OCI-LY1 (cell line): ENCODE measurements around the gene HUNK.

Experiments used
- H2AFZ ChIP-seq: fragments of 200-600 bp; sonication (generic), shearing (Covaris generic); 2 replicates; pipeline ENCODE4 v1.6.0; 2014; ENCODE audit warnings: antibody characterized with exemption, mild to moderate bottlenecking, low read length
- H3F3A ChIP-seq: fragments of 200-600 bp; sonication (generic), shearing (Covaris generic); 2 replicates; pipeline ENCODE4 v1.6.0; 2014; ENCODE audit warnings: mild to moderate bottlenecking, antibody characterized with exemption, low read length, moderate library complexity; ENCODE audit not compliant: insufficient read depth
- H3K27ac ChIP-seq: fragments of 200-600 bp; sonication (generic); 2 replicates; pipeline ENCODE4 v1.5.1; 2014; ENCODE audit warnings: low read length, mixed run types, mild to moderate bottlenecking, low read depth; ENCODE audit not compliant: poor library complexity, severe bottlenecking
- H3K27me3 ChIP-seq: fragments of 200-600 bp; sonication (generic); 2 replicates; pipeline ENCODE4 v1.6.0; 2014; ENCODE audit warnings: antibody characterized with exemption, mild to moderate bottlenecking, low read length, moderate library complexity; ENCODE audit not compliant: insufficient read depth
- H3K36me3 ChIP-seq: fragments of 200-600 bp; sonication (generic); 2 replicates; pipeline ENCODE4 v1.6.1; 2014; ENCODE audit warnings: mild to moderate bottlenecking, antibody characterized with exemption, low read length, moderate library complexity, mixed read lengths; ENCODE audit not compliant: insufficient read depth
- H3K4me1 ChIP-seq: fragments of 200-600 bp; sonication (generic); 2 replicates; pipeline ENCODE4 v1.5.1; 2014; ENCODE audit warnings: mild to moderate bottlenecking, low read length, moderate library complexity; ENCODE audit not compliant: insufficient read depth, severe bottlenecking
- H3K4me2 ChIP-seq: fragments of 200-600 bp; sonication (generic), shearing (Covaris generic); 2 replicates; pipeline ENCODE4 v1.6.1; 2014; ENCODE audit warnings: low read length
- H3K4me3 ChIP-seq: fragments of 200-600 bp; sonication (generic); 2 replicates; pipeline ENCODE4 v1.5.1; 2014; ENCODE audit warnings: low read length, low read depth, mild to moderate bottlenecking, mixed read lengths; ENCODE audit not compliant: poor library complexity, severe bottlenecking
- H3K79me2 ChIP-seq: fragments of 200-600 bp; shearing (Covaris generic); 2 replicates; pipeline ENCODE4 v1.6.1; 2016; ENCODE audit warnings: mixed run types, low read length, mixed read lengths; ENCODE audit not compliant: insufficient read depth
- H3K9ac ChIP-seq: fragments of 200-600 bp; sonication (generic), shearing (Covaris generic); 2 replicates; pipeline ENCODE4 v1.6.1; 2014; ENCODE audit warnings: mild to moderate bottlenecking, low read length, mixed read lengths
- H3K9me2 ChIP-seq: fragments of 200-600 bp; sonication (generic), shearing (Covaris generic); 2 replicates; pipeline ENCODE4 v1.6.1; 2014; ENCODE audit warnings: low read depth, mild to moderate bottlenecking, low read length, mixed read lengths
- H3K9me3 ChIP-seq: fragments of 200-600 bp; shearing (Covaris generic); 2 replicates; pipeline ENCODE4 v1.6.1; 2014; ENCODE audit warnings: low read length, mixed read lengths
- H4K20me1 ChIP-seq: fragments of 200-600 bp; sonication (generic), shearing (Covaris generic); 2 replicates; pipeline ENCODE4 v1.6.0; 2016; ENCODE audit warnings: mild to moderate bottlenecking, low read length; ENCODE audit not compliant: insufficient read depth
- EZH2 ChIP-seq: fragments of 200-600 bp; sonication (generic), shearing (Covaris generic); IDR thresholded peaks from 2 replicates; pipeline ENCODE4 v1.8.0; 2017; ENCODE audit warnings: borderline replicate concordance, mixed run types, mild to moderate bottlenecking, antibody characterized with exemption, low read length, moderate library complexity, mixed read lengths
- TF ChIP-seq, protein P1 (sequence below): fragments of 200-600 bp; sonication (generic), shearing (Covaris generic); IDR thresholded peaks from 2 replicates; pipeline ENCODE4 v1.5.1; 2017; ENCODE audit warnings: mild to moderate bottlenecking, antibody characterized with exemption, low read length, moderate library complexity, mixed read lengths

HUNK gene

DNA sequence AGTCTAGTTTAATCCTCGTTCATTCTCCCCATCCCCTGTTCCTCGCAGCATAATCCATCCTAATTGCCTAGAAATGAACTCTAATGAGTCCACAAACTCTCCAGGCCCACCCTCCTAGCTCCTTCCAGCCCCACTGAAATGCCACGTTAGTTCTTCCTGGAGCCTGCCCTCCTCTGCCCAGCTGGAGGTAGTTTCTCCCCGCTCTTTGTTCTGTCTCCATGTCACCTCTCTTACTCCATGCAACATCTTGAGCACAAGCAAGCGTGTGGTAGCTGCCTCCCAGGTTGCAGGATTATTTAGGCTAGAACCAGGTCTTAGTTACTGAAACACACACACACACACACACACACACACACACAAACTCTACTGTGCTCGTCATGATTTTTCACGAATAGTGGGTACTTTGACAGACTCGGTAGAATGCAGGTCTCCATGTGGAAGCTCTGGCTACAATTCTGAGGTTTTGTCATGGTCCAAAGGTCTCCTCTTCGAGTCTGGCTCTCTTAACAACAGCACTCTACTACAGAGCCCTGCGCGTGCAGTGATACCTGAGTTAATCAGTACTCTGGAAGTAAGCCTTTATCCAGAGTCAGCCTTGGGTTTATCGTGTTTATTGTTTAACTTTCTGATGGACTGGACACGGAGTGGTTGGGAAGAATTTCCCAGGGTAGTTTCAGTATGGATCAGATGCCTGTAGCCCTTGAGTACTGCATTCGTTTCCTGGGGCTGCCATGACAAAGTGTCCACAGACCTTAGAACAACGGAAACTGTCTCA, 27.5 kb downstream of the HUNK start:
- H3K4me2 ChIP-seq: no peak overlapping the region
- H2AFZ ChIP-seq: no peak overlapping the region
- H3K36me3 ChIP-seq: no peaks in the 10 kb centered on the region
- H3K9ac ChIP-seq: no peak overlapping the region
- no peaks in the 10 kb centered on the region for H3K9me2 ChIP-seq
- H3F3A ChIP-seq: no peaks in the 10 kb centered on the region
- H3K4me1 ChIP-seq: no peaks in the 10 kb centered on the region
- no peak for TF ChIP-seq EZH2
- TF ChIP-seq, protein P1, sequence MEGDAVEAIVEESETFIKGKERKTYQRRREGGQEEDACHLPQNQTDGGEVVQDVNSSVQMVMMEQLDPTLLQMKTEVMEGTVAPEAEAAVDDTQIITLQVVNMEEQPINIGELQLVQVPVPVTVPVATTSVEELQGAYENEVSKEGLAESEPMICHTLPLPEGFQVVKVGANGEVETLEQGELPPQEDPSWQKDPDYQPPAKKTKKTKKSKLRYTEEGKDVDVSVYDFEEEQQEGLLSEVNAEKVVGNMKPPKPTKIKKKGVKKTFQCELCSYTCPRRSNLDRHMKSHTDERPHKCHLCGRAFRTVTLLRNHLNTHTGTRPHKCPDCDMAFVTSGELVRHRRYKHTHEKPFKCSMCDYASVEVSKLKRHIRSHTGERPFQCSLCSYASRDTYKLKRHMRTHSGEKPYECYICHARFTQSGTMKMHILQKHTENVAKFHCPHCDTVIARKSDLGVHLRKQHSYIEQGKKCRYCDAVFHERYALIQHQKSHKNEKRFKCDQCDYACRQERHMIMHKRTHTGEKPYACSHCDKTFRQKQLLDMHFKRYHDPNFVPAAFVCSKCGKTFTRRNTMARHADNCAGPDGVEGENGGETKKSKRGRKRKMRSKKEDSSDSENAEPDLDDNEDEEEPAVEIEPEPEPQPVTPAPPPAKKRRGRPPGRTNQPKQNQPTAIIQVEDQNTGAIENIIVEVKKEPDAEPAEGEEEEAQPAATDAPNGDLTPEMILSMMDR: no peak
- no peak overlapping the region for H3K27ac ChIP-seq
- H3K4me3 ChIP-seq: no peak overlapping the region
- no peaks in the 10 kb centered on the region for H4K20me1 ChIP-seq
- H3K79me2 ChIP-seq: no peaks in the 10 kb centered on the region
- H3K27me3 ChIP-seq: no peaks in the 10 kb centered on the region
- no peaks in the 10 kb centered on the region for H3K9me3 ChIP-seq

DNA sequence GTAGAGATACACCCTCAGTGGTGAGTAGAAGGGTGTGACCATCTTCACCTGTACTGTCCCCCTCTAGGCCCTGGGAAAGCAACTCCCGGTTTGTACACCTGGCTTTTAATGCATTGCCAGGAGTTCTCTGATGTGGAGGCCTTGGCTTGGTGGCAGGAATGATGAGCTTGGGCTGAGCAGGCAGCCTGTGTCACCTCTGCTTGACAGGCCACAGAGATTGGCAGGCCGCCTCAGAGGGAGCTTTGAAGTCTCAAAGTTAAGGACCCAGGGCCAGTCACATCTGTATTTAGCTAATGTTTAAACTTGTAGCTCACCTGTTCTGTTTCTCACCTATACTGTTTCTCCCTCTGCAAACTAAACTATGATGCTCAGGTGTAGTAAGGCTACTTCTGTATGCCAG, 28.5 kb downstream of the HUNK start:
- Histone ChIP-seq H2AFZ (no peak overlapping the region), H3K9ac (no peak overlapping the region), H3K27ac (no peak overlapping the region), H3K4me3 (no peak overlapping the region), H3F3A (no peaks in the 10 kb centered on the region), H3K27me3 (no peaks in the 10 kb centered on the region), H3K4me2 (no peak overlapping the region), H3K4me1 (no peaks in the 10 kb centered on the region), H4K20me1 (no peaks in the 10 kb centered on the region), H3K9me3 (no peaks in the 10 kb centered on the region), H3K79me2 (no peaks in the 10 kb centered on the region), H3K9me2 (no peaks in the 10 kb centered on the region), H3K36me3 (no peaks in the 10 kb centered on the region)
- TF ChIP-seq EZH2: no peak
- TF ChIP-seq, protein P1: no peak

DNA sequence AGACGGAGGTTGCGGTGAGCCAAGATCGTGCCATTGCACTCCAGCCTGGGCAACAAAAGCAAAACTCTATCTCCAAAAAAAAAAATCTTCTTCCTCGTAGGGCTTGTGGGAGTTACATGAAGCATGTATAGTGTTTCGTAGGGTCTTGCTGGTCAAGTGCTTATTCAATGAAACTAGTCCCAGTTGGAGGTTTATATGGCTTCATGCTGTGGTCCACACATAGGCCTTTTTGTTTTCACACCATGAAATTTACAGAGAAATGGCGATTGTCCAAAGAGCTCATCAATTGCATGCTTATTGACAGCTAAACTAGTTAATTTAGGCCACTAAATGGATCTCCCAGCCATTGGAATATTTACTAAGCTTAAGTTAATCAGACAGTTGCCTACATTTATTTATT, 29.6 kb downstream of the HUNK start:
- no peaks in the 10 kb centered on the region for H3K79me2 ChIP-seq
- no peaks in the 10 kb centered on the region for H3K9me2 ChIP-seq
- no peaks in the 10 kb centered on the region for H3K4me1 ChIP-seq
- no peaks in the 10 kb centered on the region for H3K36me3 ChIP-seq
- no peak overlapping the region for H2AFZ ChIP-seq
- no peak overlapping the region for H3K27ac ChIP-seq
- H3K9me3 ChIP-seq: no peaks in the 10 kb centered on the region
- no peaks in the 10 kb centered on the region for H3F3A ChIP-seq
- no peak overlapping the region for H3K4me3 ChIP-seq
- H4K20me1 ChIP-seq: no peaks in the 10 kb centered on the region
- H3K9ac ChIP-seq: no peak overlapping the region
- TF ChIP-seq EZH2: no peak
- TF ChIP-seq, protein P1: no peak
- H3K27me3 ChIP-seq: no peaks in the 10 kb centered on the region
- H3K4me2 ChIP-seq: no peak overlapping the region
